ENCODE data around the gene CDH4.

The CDH4 gene

GRCh38 chr20:61839223-61839911 is 587.3 kb downstream of the CDH4 start (continued):
- TF ChIP-seq ZNF561 (tag by site-specific recombination; IDR thresholded peaks at IDR 0.05; ENCODE audit: borderline replicate concordance), result no peak
- TF ChIP-seq ZNF704 (tag by site-specific recombination; IDR thresholded peaks at IDR 0.05), result no peak
- TF ChIP-seq ZNF311 (tag by site-specific recombination; IDR thresholded peaks at IDR 0.05; ENCODE audit: borderline replicate concordance), result peak; percentile 71; the same call in 1 of the 2 replicates
- no peak for TF ChIP-seq ZNF791 (tag by site-specific recombination; IDR thresholded peaks at IDR 0.05)
- TF ChIP-seq ZNF670 (tag by site-specific recombination; IDR thresholded peaks at IDR 0.05; ENCODE audit: low read depth), result 0 out of 2 replicates have a peak, but pooled peaks have one; percentile 25
- TF ChIP-seq ZNF664 (tag by site-specific recombination; IDR thresholded peaks at IDR 0.05), result no peak
- no peak for TF ChIP-seq ZNF777 (tag by site-specific recombination; IDR thresholded peaks at IDR 0.05; ENCODE audit: borderline replicate concordance)
- no peak for TF ChIP-seq ZNF423 (tag by site-specific recombination; IDR thresholded peaks at IDR 0.05)
- peak; percentile 5; the same call in 1 of the 2 replicates for TF ChIP-seq ZSCAN5A (tag by site-specific recombination; IDR thresholded peaks at IDR 0.05)
- TF ChIP-seq ZNF362 (tag by site-specific recombination; IDR thresholded peaks at IDR 0.05), result no peak
- no peak for TF ChIP-seq ZNF585B (tag by site-specific recombination; IDR thresholded peaks at IDR 0.05)
- no peak for TF ChIP-seq ZNF473 (tag by site-specific recombination; IDR thresholded peaks at IDR 0.05)
- TF ChIP-seq ZNF274 (IDR thresholded peaks at IDR 0.05; ENCODE audit: low read length), result no peak
- no peak for TF ChIP-seq ZNF274 (tag by site-specific recombination; IDR thresholded peaks at IDR 0.05; ENCODE audit: borderline replicate concordance)
- TF ChIP-seq ZNF2 (tag by site-specific recombination; IDR thresholded peaks at IDR 0.05), result no peak
- no peak for TF ChIP-seq PBX3 (CRISPR knock-in tag; IDR thresholded peaks at IDR 0.05)
- 0 out of 2 replicates have a peak, but pooled peaks have one; percentile 42 for TF ChIP-seq ZNF48 (tag by site-specific recombination; IDR thresholded peaks at IDR 0.05)
- TF ChIP-seq GLI2 (tag by site-specific recombination; IDR thresholded peaks at IDR 0.05; ENCODE audit: borderline replicate concordance, low read depth), result no peak
- no peak for TF ChIP-seq ZNF169 (tag by site-specific recombination; IDR thresholded peaks at IDR 0.05)
- TF ChIP-seq ZNF449 (tag by site-specific recombination; IDR thresholded peaks at IDR 0.05), result no peak
- TF ChIP-seq ZNF514 (tag by site-specific recombination; IDR thresholded peaks at IDR 0.05), result peak; percentile 39; the same call in 1 of the 2 replicates
- TF ChIP-seq ZNF549 (tag by site-specific recombination; IDR thresholded peaks at IDR 0.05), result no peak
- TF ChIP-seq HOXD13 (CRISPR knock-in tag; IDR thresholded peaks at IDR 0.05; ENCODE audit: borderline replicate concordance), result no peak
- TF ChIP-seq ZBTB6 (tag by site-specific recombination; IDR thresholded peaks at IDR 0.05), result no peak
- no peak for TF ChIP-seq GFI1B (tag by site-specific recombination; IDR thresholded peaks at IDR 0.05)
- TF ChIP-seq KLF10 (tag by site-specific recombination; IDR thresholded peaks at IDR 0.05), result no peak
- no peak for TF ChIP-seq BCL11B (tag by site-specific recombination; IDR thresholded peaks at IDR 0.05; ENCODE audit: low read depth)
- no peak for TF ChIP-seq ZNF112 (tag by site-specific recombination; IDR thresholded peaks at IDR 0.05)
- no peak for TF ChIP-seq ZNF266 (tag by site-specific recombination; IDR thresholded peaks at IDR 0.05; ENCODE audit: low read depth)
- TF ChIP-seq GLIS1 (tag by site-specific recombination; IDR thresholded peaks at IDR 0.05), result no peak
- peak; percentile 45 for TF ChIP-seq ZSCAN4 (tag by site-specific recombination; IDR thresholded peaks at IDR 0.05)
